ENCODE results near the gene ZBTB8B.
"Not testable (repeated sequence)": the region's sequence is repeated elsewhere in the genome, so short reads cannot be mapped to it uniquely, and the experiment has no call there.

Gene ZBTB8B

DNA sequence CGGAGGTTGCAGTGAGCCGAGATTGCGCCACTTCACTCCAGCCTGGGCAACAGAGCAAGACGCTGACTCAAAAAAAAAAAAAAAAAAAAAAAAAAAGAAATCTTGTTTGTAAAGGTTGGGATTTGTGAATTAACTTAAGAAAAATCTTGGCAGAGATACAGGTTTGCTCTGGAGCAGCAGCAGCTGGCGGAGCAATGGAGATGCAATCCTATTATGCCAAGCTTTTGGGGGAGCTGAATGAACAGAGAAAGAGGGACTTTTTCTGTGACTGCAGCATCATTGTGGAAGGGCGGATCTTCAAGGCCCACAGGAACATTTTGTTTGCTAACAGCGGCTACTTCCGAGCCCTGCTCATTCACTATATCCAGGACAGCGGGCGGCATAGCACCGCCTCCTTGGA lies 5.6 kb downstream of the ZBTB8B start:
- no peak for DNase-seq (ENCODE audit: low read depth in 2 of 2)

GRCh38 chr1:32470991-32471694 lies 6.3 kb downstream of the ZBTB8B start:
- no peak for DNase-seq (ENCODE audit: low read depth in 2 of 2)

GRCh38 chr1:32471695-32472362 lies 7.0 kb downstream of the ZBTB8B start:
- no peak for DNase-seq (ENCODE audit: low read depth in 2 of 2)

GRCh38 chr1:32472966-32473365 lies 8.1 kb downstream of the ZBTB8B start:
- DNase-seq (ENCODE audit: low read depth in 2 of 2): not testable (repeated sequence)

DNA sequence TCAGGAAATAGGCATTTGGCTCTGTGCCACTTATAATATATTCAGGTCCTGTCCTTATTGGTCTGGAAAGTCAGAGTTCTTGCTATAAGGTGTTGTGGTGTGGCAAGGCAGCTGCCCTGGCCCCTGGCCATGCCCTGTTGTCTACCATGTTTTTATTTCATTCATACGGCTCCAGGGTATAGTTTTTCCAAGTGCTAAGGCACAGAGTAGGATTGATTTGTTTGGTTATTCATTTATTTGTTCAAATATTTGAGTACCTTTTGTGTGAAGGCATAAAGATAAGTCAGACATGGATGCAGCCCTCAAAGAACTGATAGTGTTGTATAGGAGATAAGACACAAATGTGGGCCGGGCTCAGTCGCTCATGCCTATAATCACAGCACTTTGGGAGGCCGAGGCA lies 10.1 kb downstream of the ZBTB8B start:
- no peak for DNase-seq (ENCODE audit: low read depth in 2 of 2)

GRCh38 chr1:32480003-32480402 lies 15.1 kb downstream of the ZBTB8B start:
- DNase-seq (ENCODE audit: low read depth in 2 of 2): no peak

DNA sequence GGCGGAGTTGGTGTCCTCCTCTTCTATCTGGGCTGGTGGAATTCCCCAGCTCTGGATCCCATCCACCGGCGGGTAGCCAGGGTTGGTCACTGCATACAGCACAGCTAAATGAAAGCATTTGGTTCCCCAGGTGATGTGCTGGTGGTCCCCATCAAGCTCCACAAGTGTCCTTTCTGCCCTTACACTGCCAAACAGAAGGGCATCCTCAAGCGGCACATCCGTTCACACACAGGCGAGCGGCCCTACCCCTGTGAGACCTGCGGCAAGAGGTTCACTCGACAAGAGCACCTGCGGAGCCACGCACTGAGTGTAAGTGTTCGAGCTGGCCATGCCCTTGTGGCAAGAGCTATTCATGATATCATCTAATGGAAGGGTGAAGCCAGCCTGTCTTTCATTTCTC lies 15.9 kb downstream of the ZBTB8B start:
- no peak for DNase-seq (ENCODE audit: low read depth in 2 of 2)

DNA sequence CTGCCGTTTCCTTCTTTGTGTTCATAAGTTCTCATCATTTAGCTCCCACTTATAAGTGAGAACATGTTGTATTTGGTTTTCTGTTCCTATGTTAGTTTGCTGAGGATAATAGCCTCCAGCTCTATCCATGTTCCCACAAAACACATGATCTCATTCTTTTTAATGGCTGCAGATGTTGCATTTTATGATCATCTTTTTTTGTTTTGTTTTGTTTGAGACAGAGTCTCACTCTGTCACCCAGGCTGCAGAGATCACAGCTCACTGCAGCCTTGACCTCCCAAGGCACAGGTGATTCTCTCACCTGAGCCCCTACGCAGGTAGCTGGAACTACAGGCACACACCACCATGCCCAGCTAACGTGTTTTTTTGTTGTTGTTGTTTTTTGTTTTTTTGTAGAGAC lies 16.9 kb downstream of the ZBTB8B start:
- DNase-seq (ENCODE audit: low read depth in 2 of 2): not testable (repeated sequence)

DNA sequence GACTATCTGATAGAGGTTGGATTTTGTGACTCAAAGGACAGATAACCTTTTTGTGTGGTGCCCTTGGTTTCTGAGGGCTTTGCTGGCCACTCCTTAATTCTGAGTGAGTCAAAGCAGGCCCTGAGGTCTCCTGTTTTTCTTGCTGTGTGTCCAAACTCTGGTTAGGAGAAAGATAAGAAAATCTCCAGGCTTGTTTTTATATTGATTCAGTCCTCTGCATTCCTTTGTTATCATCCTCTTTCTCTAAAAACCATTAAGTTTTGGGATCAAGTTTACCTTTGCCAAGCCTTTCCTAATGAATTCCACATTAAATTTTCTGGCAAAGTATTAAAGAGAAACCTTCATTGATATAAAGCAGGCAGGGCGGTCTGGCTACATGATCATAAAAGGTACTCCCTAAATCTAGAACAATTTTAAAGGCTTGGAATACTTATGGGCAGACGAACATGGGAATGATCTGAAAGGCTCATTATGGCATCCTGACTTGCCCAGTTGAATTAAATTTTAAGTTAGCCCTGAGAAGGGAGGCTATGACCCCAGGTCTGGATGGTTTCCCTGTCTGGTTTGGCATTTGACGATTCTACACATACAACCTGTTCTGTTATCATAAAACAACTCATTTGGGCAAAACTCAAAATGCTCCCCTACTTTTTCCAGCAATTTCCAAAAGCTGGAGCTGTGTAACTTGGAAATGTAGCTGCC lies 20.8 kb downstream of the ZBTB8B start:
- DNase-seq (ENCODE audit: low read depth in 2 of 2): no peak

DNA sequence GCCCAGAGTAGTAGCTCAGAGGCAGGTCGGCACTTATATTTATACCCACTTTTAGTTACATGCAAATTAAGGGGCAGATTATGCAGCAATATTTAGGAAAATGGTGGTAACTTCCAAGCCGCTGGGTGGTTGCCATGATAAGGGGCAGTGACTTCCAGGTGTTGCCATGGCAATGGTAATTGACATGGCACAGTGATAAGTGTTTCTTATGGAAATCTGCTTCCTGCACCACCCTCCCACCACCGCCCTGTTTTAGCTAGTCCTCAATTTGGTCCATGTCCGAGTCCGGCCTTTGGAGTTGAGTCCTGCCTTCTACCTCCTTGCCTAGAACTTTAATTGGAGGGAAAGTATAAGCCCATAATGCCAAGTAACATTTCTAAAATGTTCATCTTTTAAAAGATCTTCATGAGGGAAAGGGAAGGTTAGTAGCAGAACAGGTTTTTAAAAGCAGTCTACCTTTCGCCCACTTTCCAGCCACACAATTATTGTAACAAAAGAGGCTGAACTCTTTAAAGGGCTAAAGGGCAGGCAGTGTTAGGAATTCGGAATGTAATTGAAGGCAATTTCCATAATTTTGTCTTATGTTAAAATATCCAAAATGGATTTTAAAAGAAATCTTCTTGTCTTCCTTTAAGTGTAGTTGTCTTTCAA lies 21.7 kb downstream of the ZBTB8B start:
- no peak for DNase-seq (ENCODE audit: low read depth in 2 of 2)

GRCh38 chr1:32487182-32487581 lies 22.3 kb downstream of the ZBTB8B start:
- no peak for DNase-seq (ENCODE audit: low read depth in 2 of 2)

GRCh38 chr1:32489774-32490454 lies 25.0 kb downstream of the ZBTB8B start:
- DNase-seq (ENCODE audit: low read depth in 2 of 2): no peak

DNA sequence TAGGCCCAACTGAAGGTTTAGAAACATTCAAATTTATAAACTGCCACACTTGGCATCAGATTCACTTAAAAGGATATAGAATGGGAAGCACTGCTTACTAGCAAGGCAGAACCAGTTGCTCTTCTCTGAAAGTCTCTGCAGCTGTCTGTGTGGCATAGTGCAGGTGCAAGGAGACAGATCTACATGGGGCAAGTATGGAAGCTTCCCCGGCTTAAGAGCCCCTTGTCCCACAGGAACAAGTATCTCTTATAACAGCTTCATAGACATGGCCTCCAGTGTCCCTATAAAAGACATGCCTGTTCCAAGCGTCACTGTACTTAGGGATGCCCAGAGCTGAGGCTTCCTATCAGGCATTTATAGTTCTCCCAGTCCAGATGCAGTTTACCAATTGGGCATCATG lies 26.5 kb downstream of the ZBTB8B start:
- no peak for DNase-seq (ENCODE audit: low read depth in 2 of 2)

DNA sequence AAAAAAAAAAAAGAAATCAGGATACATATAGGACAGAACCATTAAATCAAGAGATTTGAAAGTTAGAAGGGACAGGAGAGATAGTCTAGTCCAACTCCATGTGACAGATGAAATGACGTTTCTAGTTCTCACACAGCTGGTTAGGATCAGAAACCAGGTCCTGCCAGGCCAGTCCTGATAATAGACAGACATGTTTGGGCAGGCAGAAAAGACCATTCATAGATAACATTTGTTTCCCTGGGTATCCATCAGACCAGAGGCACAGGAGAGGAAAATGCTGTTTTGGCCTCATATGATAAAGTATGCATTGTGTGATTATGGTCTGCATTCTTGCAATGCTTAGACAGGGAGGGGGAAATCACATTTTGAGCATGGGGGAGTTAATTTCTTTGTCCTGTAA lies 29.3 kb downstream of the ZBTB8B start:
- DNase-seq (ENCODE audit: low read depth in 2 of 2): no peak

- DNase-seq (ENCODE audit: low read depth in 2 of 2): no peak
These were observed 30.0 kb downstream of the ZBTB8B start for GRCh38 chr1:32494711-32495337.

- no peak for DNase-seq (ENCODE audit: low read depth in 2 of 2)
These were observed 31.3 kb downstream of the ZBTB8B start for GRCh38 chr1:32496127-32496526.

GRCh38 chr1:32498751-32499150 lies 33.9 kb downstream of the ZBTB8B start:
- DNase-seq (ENCODE audit: low read depth in 2 of 2): no peak

- peak in 1 of 2 donors; percentile 36 for DNase-seq (ENCODE audit: low read depth in 2 of 2)
These were observed 35.7 kb downstream of the ZBTB8B start for GRCh38 chr1:32500387-32501209.

DNA sequence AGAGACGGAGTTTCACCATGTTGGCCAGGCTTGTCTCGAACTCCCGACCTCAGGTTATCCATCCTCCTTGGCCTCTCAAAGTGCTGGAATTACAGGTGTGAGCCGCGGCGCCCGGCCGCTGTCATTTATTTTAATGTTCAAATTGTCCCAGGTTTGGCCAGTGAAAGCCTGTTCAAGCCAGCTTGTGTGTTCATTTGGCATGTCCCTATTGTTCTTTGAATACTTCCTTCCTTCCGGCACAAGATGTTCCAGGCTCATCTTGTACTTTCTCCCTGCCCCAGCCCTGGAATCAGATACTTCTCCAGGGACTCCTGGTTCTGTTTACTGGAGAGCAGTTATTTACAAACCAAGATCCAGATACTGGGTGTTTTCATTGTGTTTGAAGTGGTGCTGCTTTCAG lies 37.0 kb downstream of the ZBTB8B start:
- DNase-seq (ENCODE audit: low read depth in 2 of 2): no peak

- DNase-seq (ENCODE audit: low read depth in 2 of 2): no peak
These were observed 38.3 kb downstream of the ZBTB8B start for GRCh38 chr1:32503153-32503552.

DNA sequence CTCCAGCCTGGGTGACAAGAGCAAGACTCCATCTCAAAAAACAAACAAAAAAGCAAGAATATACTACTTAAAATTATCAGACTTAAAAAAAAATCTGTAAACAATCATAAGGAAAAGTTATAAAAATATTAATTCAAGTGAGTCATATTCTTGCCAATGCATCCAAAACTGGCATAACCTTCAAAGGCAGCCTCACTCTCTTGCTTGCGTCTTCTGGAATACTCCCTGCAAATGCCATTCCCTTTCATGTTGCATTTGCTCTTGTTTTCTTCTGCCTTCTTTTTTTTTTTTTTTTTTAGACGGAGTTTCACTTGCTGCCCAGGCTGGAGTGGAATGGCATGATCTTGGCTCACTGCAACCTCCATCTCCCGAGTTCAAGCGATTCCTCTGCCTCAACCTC lies 42.1 kb downstream of the ZBTB8B start:
- no peak for DNase-seq (ENCODE audit: low read depth in 2 of 2)
